GM10266 (cell line): ENCODE data around the gene POMC.
A peak's percentile ranks its signal among the peaks of the same experiment; 100 is the strongest.
"Not testable (repeated sequence)": the region's sequence is repeated elsewhere in the genome, so short reads cannot be mapped to it uniquely, and the experiment has no call there.

Source experiments
- DNase-seq: peaks from one replicate; pipeline ENCODE4 v3.0.0; 2012; ENCODE audit errors: extremely low spot score
- TF ChIP-seq, protein P1 (sequence below): IDR thresholded peaks from 2 replicates; pipeline ENCODE4 v1.5.1; 2012; ENCODE audit warnings: mild to moderate bottlenecking, low read depth; ENCODE audit not compliant: control insufficient read depth, insufficient read depth; ENCODE audit errors: missing control alignments

Gene POMC

GRCh38 chr2:25164561-25164960 lies 3.8 kb downstream of the POMC start:
- TF ChIP-seq, protein P1, sequence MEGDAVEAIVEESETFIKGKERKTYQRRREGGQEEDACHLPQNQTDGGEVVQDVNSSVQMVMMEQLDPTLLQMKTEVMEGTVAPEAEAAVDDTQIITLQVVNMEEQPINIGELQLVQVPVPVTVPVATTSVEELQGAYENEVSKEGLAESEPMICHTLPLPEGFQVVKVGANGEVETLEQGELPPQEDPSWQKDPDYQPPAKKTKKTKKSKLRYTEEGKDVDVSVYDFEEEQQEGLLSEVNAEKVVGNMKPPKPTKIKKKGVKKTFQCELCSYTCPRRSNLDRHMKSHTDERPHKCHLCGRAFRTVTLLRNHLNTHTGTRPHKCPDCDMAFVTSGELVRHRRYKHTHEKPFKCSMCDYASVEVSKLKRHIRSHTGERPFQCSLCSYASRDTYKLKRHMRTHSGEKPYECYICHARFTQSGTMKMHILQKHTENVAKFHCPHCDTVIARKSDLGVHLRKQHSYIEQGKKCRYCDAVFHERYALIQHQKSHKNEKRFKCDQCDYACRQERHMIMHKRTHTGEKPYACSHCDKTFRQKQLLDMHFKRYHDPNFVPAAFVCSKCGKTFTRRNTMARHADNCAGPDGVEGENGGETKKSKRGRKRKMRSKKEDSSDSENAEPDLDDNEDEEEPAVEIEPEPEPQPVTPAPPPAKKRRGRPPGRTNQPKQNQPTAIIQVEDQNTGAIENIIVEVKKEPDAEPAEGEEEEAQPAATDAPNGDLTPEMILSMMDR: no peak
- DNase-seq: no peak

- DNase-seq: not testable (repeated sequence)
Observed at GRCh38 chr2:25162061-25162460, 6.3 kb downstream of the POMC start.

DNA sequence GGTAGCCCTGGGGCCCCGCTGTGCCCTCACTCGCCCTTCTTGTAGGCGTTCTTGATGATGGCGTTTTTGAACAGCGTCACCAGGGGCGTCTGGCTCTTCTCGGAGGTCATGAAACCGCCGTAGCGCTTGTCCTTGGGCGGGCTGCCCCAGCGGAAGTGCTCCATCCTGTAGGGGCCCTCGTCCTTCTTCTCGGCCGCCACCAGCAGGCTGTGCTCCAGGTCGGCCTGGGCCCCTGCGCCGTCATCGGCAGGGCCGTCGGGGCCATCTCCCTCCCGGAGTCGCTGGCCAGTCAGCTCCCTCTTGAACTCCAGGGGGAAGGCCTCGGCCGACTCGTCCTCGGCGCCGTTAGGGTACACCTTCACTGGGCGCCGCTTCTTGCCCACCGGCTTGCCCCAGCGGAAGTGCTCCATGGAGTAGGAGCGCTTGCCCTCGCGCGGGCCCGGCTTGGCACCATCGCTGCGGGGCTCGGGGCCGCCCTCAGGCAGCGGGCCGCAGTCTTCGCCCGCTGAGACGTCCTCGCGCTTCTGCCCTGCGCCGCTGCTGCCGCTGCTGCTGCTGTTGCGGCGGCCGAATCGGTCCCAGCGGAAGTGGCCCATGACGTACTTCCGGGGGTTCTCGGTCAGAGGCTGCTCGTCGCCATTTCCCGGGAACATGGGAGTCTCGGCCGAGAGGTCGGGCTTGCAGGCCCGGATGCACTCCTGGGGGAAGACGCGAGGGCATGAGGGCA lies 7.2 kb downstream of the POMC start:
- peak; percentile 86 for DNase-seq
- TF ChIP-seq, protein P1: peak; percentile 26

DNA sequence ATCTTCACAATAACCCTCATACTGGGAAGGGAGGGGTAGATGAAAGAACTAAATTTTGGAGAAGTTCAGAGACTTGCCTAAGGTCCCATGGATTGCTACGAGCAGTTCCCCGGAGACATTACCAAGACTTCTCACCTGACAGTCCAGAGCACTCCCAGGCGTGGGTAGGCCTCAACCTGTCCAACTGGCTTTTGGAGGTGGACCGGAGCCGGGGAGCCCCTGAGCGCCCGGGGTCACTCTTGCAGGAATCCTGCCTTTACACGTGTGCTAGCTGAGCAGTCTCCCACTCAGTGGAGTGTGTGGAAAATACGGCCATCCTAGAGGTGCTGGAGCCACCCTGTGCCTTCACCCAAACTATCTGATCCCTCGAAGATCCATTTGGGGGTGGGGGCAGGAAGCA lies 8.0 kb downstream of the POMC start:
- TF ChIP-seq, protein P1: no peak
- DNase-seq: no peak

GRCh38 chr2:25159949-25160348 lies 8.4 kb downstream of the POMC start:
- DNase-seq: no peak
- TF ChIP-seq, protein P1: no peak

DNA sequence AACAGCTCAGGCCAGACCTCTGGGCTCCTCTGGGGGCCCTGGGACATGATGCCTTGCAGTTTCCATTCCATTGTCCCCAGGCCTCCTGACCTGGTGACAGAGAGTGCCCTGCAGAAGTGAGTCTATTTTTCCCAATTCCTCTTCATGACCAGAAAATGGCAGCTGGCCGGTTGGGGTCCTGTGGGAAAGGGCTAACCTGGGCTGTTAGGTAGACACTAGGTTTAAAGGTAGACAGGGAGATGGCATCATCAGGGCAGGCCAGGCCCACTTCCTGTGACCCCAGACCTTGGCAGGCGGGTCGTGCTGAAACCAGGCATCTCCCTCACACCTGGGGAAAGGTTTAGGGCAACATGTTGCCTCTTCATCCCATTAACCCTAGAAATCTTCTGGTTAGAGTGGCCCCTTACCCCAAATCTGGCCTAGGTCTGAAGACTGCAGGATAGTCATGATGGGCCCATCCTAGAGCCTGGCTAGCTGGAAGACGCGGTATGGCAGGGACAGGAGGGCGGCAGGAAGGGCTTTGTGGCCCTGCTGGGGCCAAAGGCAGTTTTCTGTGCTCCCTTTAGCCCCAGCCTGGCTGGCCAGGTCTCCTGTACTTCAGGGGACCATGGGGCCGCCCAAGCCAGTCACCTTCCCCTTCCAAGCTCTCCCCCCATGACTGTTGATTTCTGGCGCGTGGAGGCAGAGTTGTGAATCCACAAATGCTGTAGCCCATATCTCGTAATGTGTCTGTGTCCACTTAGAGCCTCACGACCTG lies 10.1 kb downstream of the POMC start:
- TF ChIP-seq, protein P1: no peak
- no peak for DNase-seq

DNA sequence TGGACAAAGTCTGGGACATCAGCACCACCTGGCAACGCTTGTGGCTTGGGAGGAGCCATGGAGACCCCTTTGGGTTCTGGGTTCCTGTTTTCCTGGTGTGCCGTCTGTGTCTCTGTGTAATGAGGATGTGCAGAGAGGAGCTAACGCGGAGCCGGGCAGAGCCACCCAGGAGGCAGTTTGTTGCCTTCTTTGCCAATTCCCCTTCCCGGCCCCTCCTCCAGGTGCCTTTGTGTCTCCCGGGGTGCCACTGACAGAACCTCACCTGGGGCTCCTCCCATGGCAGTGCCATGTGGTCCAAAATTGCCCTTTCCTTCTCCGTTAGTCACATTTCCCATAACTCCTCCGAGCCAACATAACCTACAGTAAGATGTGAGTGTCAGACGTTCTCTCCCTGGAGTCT lies 13.0 kb downstream of the POMC start:
- TF ChIP-seq, protein P1: no peak
- no peak for DNase-seq

DNA sequence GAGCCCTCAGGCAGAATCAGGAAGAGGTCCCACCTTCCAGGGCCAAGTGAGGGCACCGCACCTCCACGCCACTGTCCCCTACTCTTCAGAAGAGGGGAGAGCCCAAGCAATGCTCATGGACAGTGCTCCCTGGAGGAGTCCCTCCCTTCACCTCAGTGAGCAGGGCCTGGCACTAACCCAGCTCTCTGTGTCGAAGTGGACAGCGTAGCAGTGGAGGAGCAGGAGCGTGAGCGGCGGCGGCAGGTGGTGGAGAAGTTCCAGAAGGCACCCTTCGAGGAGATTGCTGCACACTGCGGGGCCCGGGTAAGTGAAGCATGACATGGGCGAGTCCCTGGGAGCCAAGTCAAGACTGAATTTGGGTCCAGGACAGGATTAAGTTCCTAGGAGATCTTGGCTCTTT lies 16.7 kb downstream of the POMC start:
- TF ChIP-seq, protein P1: no peak
- DNase-seq: no peak

DNA sequence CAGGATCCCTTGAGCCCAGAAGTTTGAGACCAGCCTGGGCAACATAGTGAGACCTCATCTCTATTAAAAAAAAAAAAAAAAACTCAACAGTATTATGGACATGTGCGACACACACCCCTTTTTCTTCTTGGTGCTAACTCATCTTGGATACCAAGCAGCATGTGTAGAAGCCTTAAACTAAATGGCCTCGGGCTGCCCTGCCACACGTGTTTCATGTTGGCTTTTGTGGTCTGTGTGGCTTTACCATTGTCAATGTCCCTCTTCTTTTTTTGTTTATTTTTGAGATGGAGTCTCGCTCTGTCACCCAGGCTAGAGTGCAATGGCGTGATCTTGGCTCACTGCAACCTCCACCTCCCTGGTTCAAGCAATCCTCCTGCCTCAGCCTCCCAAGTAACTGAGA lies 17.4 kb downstream of the POMC start:
- not testable (repeated sequence) for DNase-seq
